Stomach smooth muscle (tissue), 2 donors: Measurements from ENCODE around the gene TPO.

Source experiments
- H3K27ac ChIP-seq: one replicate; pipeline ENCODE4 v1.7.0; 2013; ENCODE audit warnings: mild to moderate bottlenecking, low read length, inconsistent platforms
- H3K27me3 ChIP-seq, 2 donors: one replicate each; pipeline ENCODE4 v1.7.0; 2013; ENCODE audit warnings: low read length in 2 of 2; ENCODE audit not compliant: insufficient read depth in 2 of 2, control insufficient read depth in 1 of 2
- H3K36me3 ChIP-seq, 2 donors: one replicate each; pipeline ENCODE4 v1.7.0; 2013; ENCODE audit warnings: low read length in 2 of 2; ENCODE audit not compliant: control insufficient read depth in 2 of 2, insufficient read depth in 2 of 2
- H3K4me1 ChIP-seq: one replicate; pipeline ENCODE4 v1.7.0; 2013; ENCODE audit warnings: low read length; ENCODE audit not compliant: control insufficient read depth, insufficient read depth
- H3K4me3 ChIP-seq, 2 donors: one replicate each; pipeline ENCODE4 v1.7.0; 2013; ENCODE audit warnings: low read length in 2 of 2
- H3K9ac ChIP-seq, 2 donors: one replicate each; pipeline ENCODE4 v1.7.0; 2013; ENCODE audit warnings: low read length in 2 of 2, mild to moderate bottlenecking in 1 of 2
- H3K9me3 ChIP-seq, 2 donors: one replicate each; pipeline ENCODE4 v1.7.0; 2013; ENCODE audit warnings: low read length in 2 of 2; ENCODE audit not compliant: control insufficient read depth in 2 of 2
- donor health status: healthy.
- donor health status: Pancreatic carcinoma.

TPO gene

GRCh38 chr2:1528273-1529064 lies 115.2 kb downstream of the TPO start:
- peaks cover 0 to 2% of the 10 kb centered on the region in 2 donors for H3K27me3 ChIP-seq
- no peak overlapping the region for H3K4me3 ChIP-seq
- H3K36me3 ChIP-seq: no peaks in the 10 kb centered on the region
- H3K9me3 ChIP-seq: no peaks in the 10 kb centered on the region
- H3K9ac ChIP-seq: no peak overlapping the region
- H3K4me1 ChIP-seq: no peaks in the 10 kb centered on the region
- H3K27ac ChIP-seq: no peak overlapping the region

DNA sequence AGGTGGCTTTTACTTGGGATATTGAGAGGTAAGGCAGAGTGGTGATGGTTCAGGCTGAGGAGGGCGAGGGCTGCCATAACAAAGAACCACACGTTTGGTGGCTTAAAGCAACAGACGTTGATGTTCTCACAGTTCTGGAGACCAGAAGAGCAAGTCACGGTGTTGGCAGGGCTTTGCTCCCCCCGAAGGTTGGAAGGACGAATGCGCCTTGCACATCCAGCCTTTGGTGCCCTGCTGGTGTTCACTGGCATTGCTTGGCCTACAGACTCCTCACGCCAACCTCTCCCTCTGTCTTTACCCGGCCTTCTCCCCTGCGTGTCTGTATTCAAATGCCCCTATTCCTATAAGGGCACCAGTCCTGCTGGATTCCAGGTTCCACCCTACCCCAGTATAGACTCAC lies 125.4 kb downstream of the TPO start:
- Histone ChIP-seq H3K36me3 (no peaks in the 10 kb centered on the region), H3K9me3 (no peaks in the 10 kb centered on the region), H3K9ac (no peak overlapping the region), H3K27me3 (peaks cover 0 to 3% of the 10 kb centered on the region in 2 donors), H3K4me1 (peaks cover 16% of the 10 kb centered on the region), H3K27ac (no peak overlapping the region), H3K4me3 (no peak overlapping the region)

- Histone ChIP-seq H3K4me1 (peaks cover 16% of the 10 kb centered on the region), H3K4me3 (no peak overlapping the region), H3K9me3 (no peaks in the 10 kb centered on the region), H3K27ac (no peak overlapping the region), H3K9ac (no peak overlapping the region), H3K36me3 (no peaks in the 10 kb centered on the region), H3K27me3 (peaks cover 0 to 3% of the 10 kb centered on the region in 2 donors)
Observed at GRCh38 chr2:1539441-1539840, 126.2 kb downstream of the TPO start.

DNA sequence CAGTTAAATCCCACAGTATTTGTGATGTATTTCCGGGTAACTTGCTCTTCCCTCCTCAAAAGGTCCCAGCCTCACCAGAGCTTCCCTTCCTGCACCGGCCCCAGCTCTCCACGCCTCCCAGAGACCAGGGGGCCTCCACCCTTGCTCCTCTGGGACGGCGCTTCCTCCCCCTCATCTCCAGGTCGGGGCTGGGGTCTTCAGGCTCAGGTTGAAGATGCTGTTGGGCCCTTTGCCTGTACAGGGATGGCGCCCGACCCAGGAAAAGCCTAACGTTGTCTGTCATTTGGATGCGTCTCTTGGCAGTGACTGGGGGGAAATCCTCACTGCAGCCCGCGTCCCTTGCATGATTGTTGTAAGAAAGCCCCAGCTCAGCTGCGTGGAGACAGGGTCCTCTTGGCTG lies 126.7 kb downstream of the TPO start:
- H3K36me3 ChIP-seq: no peaks in the 10 kb centered on the region
- H3K4me1 ChIP-seq: peaks cover 16% of the 10 kb centered on the region
- H3K27me3 ChIP-seq: peaks cover 0 to 3% of the 10 kb centered on the region in 2 donors
- no peaks in the 10 kb centered on the region for H3K9me3 ChIP-seq
- H3K4me3 ChIP-seq: no peak overlapping the region
- no peak overlapping the region for H3K27ac ChIP-seq
- no peak overlapping the region for H3K9ac ChIP-seq

DNA sequence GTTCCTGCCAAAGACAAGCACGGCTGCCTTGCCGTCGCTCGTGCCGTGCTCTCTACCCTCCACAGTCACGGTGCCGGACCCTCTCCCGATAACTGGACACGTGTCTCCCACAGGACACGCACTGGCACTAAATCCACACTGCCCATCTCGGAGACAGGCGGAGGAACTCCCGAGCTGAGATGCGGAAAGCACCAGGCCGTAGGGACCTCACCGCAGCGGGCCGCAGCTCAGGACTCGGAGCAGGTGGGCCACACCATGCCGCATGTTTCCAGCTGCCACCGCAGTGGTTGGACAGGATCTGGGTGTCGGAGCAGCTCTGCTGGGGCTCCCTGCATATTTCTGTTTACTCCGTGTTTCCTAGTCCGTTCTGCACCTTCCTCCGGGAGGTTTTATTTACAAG lies 127.2 kb downstream of the TPO start:
- H3K9ac ChIP-seq: no peak overlapping the region
- H3K27ac ChIP-seq: no peak overlapping the region
- H3K27me3 ChIP-seq: peaks cover 0 to 3% of the 10 kb centered on the region in 2 donors
- H3K9me3 ChIP-seq: no peaks in the 10 kb centered on the region
- no peaks in the 10 kb centered on the region for H3K36me3 ChIP-seq
- peaks cover 16% of the 10 kb centered on the region for H3K4me1 ChIP-seq
- no peak overlapping the region for H3K4me3 ChIP-seq

GRCh38 chr2:1541040-1541439 lies 127.8 kb downstream of the TPO start:
- Histone ChIP-seq H3K36me3 (no peaks in the 10 kb centered on the region), H3K27ac (no peak overlapping the region), H3K27me3 (peaks cover 0 to 3% of the 10 kb centered on the region in 2 donors), H3K9me3 (no peaks in the 10 kb centered on the region), H3K9ac (no peak overlapping the region), H3K4me1 (peaks cover 21% of the 10 kb centered on the region), H3K4me3 (no peak overlapping the region)

DNA sequence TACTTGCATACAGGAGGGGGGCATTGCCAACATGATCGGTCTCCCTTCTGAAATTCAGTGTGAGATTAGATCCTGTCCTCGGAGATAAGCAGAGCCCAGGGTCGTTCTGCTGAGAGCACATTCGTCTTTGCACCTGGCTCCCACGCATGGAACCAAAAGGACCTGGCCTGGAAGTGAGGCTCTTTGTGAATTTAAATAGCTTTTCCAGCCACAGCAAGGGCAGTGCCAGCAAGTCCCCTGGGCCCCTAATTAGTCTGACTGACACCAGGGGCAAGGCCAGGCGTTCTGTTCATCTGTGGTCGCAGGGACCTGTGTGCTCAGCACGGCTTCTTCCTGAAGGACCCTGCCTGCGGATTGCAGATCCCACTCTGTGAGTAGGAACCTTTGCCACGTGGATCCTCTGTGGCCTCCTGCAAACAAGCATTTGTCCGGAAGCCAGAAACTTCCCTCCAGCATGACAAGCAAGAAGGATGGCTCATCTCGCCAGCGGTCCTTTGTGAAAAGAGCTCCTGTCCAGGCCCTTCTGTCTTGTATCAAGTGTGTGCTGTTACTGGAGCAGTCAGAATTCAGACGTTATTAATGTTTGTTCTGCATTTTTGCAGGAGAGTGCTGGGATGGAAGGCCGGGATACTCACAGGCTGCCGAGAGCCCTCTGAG lies 128.7 kb downstream of the TPO start:
- Histone ChIP-seq H3K27ac (no peak overlapping the region), H3K4me1 (peaks cover 23% of the 10 kb centered on the region), H3K27me3 (peaks cover 0 to 7% of the 10 kb centered on the region in 2 donors), H3K36me3 (no peaks in the 10 kb centered on the region), H3K9me3 (no peaks in the 10 kb centered on the region), H3K9ac (no peak overlapping the region), H3K4me3 (no peak overlapping the region)

DNA sequence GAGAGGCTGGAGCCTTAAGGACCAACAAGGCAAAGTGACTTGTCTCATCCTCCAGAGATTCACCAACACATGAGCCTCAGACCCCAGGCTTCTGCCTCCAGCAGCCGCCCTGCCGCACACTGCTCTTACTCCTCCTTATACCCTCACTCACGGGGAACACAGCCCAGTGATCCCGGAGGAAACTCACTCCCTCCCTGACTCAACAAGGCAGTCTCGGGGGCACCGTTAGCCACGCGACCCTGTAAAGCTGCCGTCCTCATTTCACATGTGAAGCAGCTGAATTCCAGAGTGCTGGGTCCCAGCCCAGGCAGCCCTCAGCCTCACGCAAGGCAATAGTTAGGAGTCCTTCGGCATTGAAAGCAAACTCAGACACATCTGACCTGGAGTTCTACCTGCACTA lies 129.7 kb downstream of the TPO start:
- Histone ChIP-seq H3K4me3 (no peak overlapping the region), H3K27ac (no peak overlapping the region), H3K36me3 (no peaks in the 10 kb centered on the region), H3K9ac (peak overlapping the region in 1 of 2 donors; percentile 23), H3K9me3 (no peaks in the 10 kb centered on the region), H3K27me3 (peaks cover 0 to 6% of the 10 kb centered on the region in 2 donors), H3K4me1 (peaks cover 23% of the 10 kb centered on the region)

DNA sequence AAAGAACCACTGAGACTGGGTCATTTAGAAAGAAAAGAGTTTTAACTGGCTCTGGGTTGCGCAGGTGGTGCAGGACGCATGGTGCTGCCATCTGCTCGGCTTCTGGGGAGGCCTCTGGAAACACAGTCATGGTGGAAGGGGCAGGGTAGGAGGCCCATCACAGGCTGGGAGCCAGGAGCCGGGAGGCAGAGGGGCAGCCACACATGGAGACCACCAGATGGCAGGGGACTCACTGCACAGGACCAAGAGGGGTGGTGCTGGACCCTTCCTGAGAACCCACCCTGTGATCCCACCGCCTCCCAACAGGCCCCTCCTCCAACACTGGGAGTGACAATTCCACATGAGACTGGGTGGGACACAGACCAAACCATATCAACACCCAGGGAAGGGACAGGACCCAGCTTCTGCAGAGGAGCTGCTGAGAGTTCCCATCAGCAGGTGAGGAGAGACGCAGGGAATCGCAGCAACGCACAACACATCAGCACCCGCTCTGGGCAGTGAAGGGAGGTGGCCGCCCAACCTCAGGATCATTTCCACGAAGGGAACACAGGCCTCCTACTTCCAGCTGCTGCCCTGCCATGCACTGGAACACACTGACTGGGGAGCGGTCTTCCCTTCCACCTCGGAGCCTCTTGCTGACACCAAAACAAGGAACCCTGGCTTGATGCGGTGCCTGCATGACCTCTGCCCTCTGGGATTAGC lies 130.7 kb downstream of the TPO start:
- Histone ChIP-seq H3K9ac (no peak overlapping the region), H3K27ac (no peak overlapping the region)

DNA sequence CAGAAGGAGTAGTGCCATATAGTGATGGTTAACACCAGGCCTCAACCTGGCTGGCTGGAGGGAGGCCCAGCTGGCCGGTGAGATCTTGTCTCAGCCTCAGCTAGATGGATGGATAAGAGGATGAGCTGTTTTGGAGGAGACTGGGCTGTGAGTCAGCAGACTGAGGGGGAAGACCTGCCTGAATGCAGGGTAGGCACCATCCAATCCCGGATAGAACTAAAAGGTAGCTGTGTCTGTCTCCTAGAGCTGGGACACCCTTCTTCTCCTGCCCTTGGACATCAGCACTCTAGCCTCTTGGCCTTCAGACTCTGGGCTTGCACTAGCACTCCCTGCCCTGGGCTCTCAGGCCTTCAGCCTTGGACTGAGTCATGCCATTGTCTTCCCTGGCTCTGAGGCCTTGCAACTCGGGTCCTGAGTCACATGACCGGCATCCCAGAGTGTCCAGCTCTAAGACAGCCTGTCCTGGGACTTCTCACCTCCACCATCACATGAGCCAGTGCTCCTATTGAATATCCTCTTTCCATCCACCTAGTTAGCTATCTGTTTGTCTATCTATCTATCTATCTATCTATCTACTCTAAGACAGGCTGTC lies 131.3 kb downstream of the TPO start:
- Histone ChIP-seq H3K9me3 (no peaks in the 10 kb centered on the region), H3K9ac (no peak overlapping the region), H3K4me3 (no peak overlapping the region), H3K27me3 (peaks cover 0 to 5% of the 10 kb centered on the region in 2 donors), H3K27ac (no peak overlapping the region), H3K36me3 (no peaks in the 10 kb centered on the region), H3K4me1 (peaks cover 26% of the 10 kb centered on the region)

More for the DNA sequence above, 130.7 kb downstream of the TPO start:
- Histone ChIP-seq H3K4me3 (no peak overlapping the region), H3K9me3 (no peaks in the 10 kb centered on the region), H3K27me3 (peaks cover 0 to 5% of the 10 kb centered on the region in 2 donors), H3K36me3 (no peaks in the 10 kb centered on the region), H3K4me1 (peaks cover 23% of the 10 kb centered on the region)
